Measurements from ENCODE around the gene GRIP1.

Gene GRIP1

DNA sequence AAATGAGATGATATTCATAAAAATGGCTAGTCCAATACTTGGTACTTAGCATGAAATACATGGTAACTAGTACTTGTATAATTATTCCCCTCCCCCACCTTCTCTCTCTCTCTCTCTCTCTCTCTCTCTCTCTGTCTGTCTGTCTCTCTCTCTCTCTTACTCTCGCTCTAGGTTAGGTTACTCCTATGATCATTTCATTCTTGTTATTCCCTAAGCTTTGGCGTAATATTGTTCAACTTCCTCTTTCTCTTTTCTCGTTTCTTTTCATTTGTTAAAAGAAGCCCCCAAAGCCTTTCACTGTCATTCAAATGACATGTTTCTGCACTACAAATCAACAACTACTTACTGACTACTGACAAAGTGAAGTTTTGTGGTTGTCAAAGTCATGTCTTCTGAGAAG lies 89.8 kb downstream of the GRIP1 start:
- TF ChIP-seq, protein P1, sequence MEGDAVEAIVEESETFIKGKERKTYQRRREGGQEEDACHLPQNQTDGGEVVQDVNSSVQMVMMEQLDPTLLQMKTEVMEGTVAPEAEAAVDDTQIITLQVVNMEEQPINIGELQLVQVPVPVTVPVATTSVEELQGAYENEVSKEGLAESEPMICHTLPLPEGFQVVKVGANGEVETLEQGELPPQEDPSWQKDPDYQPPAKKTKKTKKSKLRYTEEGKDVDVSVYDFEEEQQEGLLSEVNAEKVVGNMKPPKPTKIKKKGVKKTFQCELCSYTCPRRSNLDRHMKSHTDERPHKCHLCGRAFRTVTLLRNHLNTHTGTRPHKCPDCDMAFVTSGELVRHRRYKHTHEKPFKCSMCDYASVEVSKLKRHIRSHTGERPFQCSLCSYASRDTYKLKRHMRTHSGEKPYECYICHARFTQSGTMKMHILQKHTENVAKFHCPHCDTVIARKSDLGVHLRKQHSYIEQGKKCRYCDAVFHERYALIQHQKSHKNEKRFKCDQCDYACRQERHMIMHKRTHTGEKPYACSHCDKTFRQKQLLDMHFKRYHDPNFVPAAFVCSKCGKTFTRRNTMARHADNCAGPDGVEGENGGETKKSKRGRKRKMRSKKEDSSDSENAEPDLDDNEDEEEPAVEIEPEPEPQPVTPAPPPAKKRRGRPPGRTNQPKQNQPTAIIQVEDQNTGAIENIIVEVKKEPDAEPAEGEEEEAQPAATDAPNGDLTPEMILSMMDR (IDR thresholded peaks at IDR 0.05; ENCODE audit: insufficient read depth, low read length, missing control alignments) = no peak
- ChIA-PET POLR2A (no interaction called here), CTCF (no interaction called here)
- no peak overlapping the region for H3K4me3 ChIP-seq (ENCODE audit: low read depth, low read length)
- DNase-seq (ENCODE audit: low read depth, low spot score) = no peak

DNA sequence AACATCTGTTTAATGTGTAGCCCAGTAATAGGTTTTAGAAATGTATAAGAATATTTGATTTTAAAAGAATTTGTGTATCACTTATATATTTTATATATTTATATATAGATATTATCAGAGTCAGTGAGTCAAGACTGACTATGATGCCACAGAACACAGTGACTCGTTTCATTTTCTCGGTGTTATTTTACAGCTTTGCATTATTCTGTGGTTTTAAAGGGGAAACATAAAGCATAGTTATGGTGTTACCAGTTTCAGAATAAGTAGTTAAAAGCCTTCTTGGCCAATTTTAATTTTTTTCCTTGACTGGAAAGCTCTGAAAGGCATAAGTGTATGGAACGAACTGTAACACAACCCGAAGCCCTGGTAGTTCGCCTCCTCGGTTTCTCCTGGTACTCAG lies 91.0 kb downstream of the GRIP1 start:
- TF ChIP-seq, protein P1 (IDR thresholded peaks at IDR 0.05; ENCODE audit: insufficient read depth, low read length, missing control alignments) = no peak
- ChIA-PET POLR2A (no interaction called here), CTCF (no interaction called here)
- H3K4me3 ChIP-seq (ENCODE audit: low read depth, low read length) = no peak overlapping the region
- DNase-seq (ENCODE audit: low read depth, low spot score) = no peak

DNA sequence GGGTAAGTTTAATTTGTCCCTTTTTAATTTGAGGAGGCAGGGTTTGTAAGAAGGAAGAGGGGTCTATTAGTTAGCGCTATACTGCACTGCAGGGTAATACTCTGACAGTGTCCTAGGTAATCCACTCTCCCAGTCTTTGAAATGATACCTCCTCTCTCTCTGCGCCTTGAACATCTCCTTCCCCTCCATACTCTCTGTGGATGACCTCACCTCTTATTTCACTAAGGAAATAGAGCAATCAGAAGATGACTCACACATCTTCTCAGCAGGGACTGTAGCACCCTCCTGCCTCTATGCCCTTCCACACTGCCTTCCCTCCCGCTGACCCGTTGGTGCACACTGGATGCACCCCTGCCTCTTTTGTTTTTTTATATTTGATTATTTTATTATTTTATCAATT lies 94.2 kb downstream of the GRIP1 start:
- DNase-seq (ENCODE audit: low read depth, low spot score) = no peak
- no peak overlapping the region for H3K4me3 ChIP-seq (ENCODE audit: low read depth, low read length)
- POLR2A ChIA-PET = no interaction called here
- CTCF ChIA-PET = no interaction called here
- TF ChIP-seq, protein P1 (IDR thresholded peaks at IDR 0.05; ENCODE audit: insufficient read depth, low read length, missing control alignments) = no peak

DNA sequence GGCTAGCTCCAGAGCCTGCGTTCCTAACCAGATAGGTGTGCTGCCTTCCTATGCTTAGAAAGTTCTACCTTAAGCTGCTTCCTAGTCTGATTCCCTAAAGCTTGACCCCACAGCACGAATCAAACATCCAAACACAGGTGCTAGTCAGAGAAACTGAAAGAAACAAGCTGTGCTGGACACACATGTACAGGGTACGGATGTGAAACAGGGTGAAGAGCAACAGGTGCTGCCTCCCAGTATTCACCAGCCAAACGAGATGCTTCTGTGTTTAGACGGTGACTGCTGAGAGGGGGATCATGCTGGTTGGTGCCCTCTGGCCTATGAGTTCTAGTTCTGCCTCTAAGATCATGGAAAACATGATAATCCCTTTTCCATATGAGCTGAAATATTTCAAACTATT lies 105.3 kb downstream of the GRIP1 start:
- CTCF ChIA-PET = no interaction called here

DNA sequence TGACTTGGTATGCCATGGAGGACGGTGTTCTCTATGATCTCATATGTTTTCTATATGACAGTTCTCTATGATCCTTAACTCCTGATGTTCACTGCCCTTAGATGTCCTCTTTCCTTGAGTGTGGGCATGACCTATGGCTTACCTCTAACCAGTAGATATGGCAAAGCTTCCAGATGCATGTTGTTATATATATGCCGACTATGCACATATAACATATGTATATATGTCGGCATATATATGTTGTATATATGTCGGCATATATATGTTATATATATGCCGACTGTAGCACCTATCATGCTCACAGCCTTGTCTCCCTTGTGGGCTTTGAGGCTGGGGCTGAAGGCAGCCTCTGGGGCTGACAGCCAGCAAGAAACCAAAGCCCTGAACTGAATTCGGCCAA lies 106.0 kb downstream of the GRIP1 start:
- no peak overlapping the region for H3K4me3 ChIP-seq (ENCODE audit: low read depth, low read length)
- CTCF ChIA-PET = no interaction called here
- TF ChIP-seq, protein P1 (IDR thresholded peaks at IDR 0.05; ENCODE audit: insufficient read depth, low read length, missing control alignments) = no peak
- POLR2A ChIA-PET = no interaction called here
- DNase-seq (ENCODE audit: low read depth, low spot score) = no peak

More for the DNA sequence above, 105.3 kb downstream of the GRIP1 start:
- POLR2A ChIA-PET = no interaction called here
- no peak for DNase-seq (ENCODE audit: low read depth, low spot score)
- H3K4me3 ChIP-seq (ENCODE audit: low read depth, low read length) = no peak overlapping the region
- TF ChIP-seq, protein P1 (IDR thresholded peaks at IDR 0.05; ENCODE audit: insufficient read depth, low read length, missing control alignments) = no peak

DNA sequence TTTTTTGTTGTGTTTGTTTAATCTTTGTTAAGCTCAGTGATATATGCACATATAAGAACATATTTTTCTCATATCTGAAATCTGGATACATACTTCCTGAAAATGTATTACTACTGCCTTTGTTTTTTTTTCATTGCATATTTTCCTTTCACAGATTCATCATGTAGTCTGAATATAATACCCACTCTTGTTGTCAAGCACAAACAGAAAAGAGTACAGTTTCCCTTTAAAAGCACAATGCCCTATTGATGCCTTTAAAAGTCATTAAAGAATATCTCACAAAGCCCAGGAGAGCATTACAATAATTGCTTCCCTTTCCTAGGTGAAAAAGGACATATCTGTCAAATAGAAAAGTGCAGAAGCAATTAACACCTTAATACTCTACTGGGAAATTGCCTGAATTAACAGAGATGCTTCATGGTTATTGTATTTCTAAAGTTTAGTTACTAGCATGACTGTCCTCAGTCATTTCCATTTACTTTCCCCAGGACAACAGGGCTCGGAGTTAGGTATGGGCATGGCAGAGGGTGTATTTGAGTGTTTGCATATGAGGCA lies 107.4 kb downstream of the GRIP1 start:
- CTCF ChIA-PET = no interaction called here
- POLR2A ChIA-PET = no interaction called here
- no peak overlapping the region for H3K4me3 ChIP-seq (ENCODE audit: low read depth, low read length)
- TF ChIP-seq, protein P1 (IDR thresholded peaks at IDR 0.05; ENCODE audit: insufficient read depth, low read length, missing control alignments) = no peak
- DNase-seq (ENCODE audit: low read depth, low spot score) = no peak
